Mesenteric fat pad (tissue), 1 donor: ENCODE measurements around the gene STX18. TPM values are rescaled to one million over a fixed set of nuclear protein-coding genes. Genes with fewer than 3 reads are reported as not detected.

Experiments
- DNase-seq: peaks from one replicate; pipeline ENCODE4 v3.0.0-alpha.2; 2020; ENCODE audit warnings: low spot score
- total RNA-seq: library from RNA; stranded (reverse); fragmentation: NEBNext Ultra II Directional; extraction: Animal tissue kit (Norgen Biotek cat#: 25700); gene quantifications from one replicate; pipeline ENCODE4 v1.2.1, GENCODE V29; 2021
- donor health status: DM: yes; HTN: yes; CAD: no.

Gene STX18
- total RNA-seq, 1 donor from 2014 or later, result 24.1 TPM

- no peak for DNase-seq
Measured at GRCh38 chr4:4387531-4388310, 154.1 kb downstream of the STX18 start.

- no peak for DNase-seq
Measured at GRCh38 chr4:4386736-4387392, 155.0 kb downstream of the STX18 start, which contains the start of gene NSG1. TSS of gene NSG1 (plus strand) at chr4:4387102. CDS start at chr4:4387630, 528 bp downstream.

- no peak for DNase-seq
Measured at GRCh38 chr4:4386296-4386735, 155.5 kb downstream of the STX18 start.

GRCh38 chr4:4385729-4386295 lies 156.0 kb downstream of the STX18 start:
- DNase-seq, result no peak

GRCh38 chr4:4384837-4385236 lies 157.0 kb downstream of the STX18 start:
- no peak for DNase-seq

- DNase-seq, result no peak
Measured at GRCh38 chr4:4383085-4383484, 158.8 kb downstream of the STX18 start.

- no peak for DNase-seq
Measured at GRCh38 chr4:4379540-4380087, 162.2 kb downstream of the STX18 start.

GRCh38 chr4:4377732-4378460 lies 164.0 kb downstream of the STX18 start:
- no peak for DNase-seq

GRCh38 chr4:4377191-4377590 lies 164.7 kb downstream of the STX18 start:
- no peak for DNase-seq

- no peak for DNase-seq
Measured at GRCh38 chr4:4376074-4376473, 165.8 kb downstream of the STX18 start.

GRCh38 chr4:4374388-4375098 lies 167.3 kb downstream of the STX18 start:
- no peak for DNase-seq

Other genes with a start within 250 kb of the STX18 start
- 0.16 TPM for gene NSG1, start 154.9 kb downstream of the STX18 start, total RNA-seq